Esophagus squamous epithelium (tissue), 4 donors: ENCODE data around the gene GAL3ST3.

Experiments used
- POLR2A ChIP-seq, 4 donors: fragments of 450-650 bp; IDR thresholded peaks; one replicate each; pipeline ENCODE4 v1.6.1; 2017; ENCODE audit warnings: antibody characterized with exemption in 4 of 4, mild to moderate bottlenecking in 4 of 4, moderate library complexity in 3 of 4
- TF ChIP-seq, protein P1 (sequence below), 6 experiments: fragments of 450-650 bp in 4 of 6; fragments of 200-600 bp in 2 of 6; sonication (generic) in 2 of 6; IDR thresholded peaks; one replicate each; pipeline ENCODE4 v1.5.1; 2016 to 2019; ENCODE audit warnings: antibody characterized with exemption in 6 of 6, mild to moderate bottlenecking in 4 of 6, moderate library complexity in 4 of 6

DNA sequence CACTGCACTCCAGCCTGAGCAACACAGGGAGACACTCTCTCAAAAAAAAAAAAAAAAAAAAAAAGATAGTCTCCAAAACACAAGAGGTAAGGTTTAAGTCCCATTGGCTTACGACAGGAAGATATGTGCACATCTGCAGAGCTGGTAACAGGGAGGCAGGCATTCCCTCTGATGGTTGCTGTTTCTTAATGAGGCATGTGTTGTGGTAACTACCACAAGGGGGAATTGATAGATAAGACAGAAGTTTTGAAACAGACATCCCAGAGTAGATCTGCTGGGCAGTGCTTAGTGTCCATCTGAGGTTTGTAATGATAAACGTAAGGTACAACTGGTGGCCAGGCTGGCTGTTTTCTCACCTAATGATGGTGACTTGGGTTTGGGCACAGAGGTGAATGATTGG, 51.7 kb downstream of the GAL3ST3 start:
- TF ChIP-seq POLR2A (IDR thresholded peaks at IDR 0.05) = no peak
- TF ChIP-seq, protein P1, sequence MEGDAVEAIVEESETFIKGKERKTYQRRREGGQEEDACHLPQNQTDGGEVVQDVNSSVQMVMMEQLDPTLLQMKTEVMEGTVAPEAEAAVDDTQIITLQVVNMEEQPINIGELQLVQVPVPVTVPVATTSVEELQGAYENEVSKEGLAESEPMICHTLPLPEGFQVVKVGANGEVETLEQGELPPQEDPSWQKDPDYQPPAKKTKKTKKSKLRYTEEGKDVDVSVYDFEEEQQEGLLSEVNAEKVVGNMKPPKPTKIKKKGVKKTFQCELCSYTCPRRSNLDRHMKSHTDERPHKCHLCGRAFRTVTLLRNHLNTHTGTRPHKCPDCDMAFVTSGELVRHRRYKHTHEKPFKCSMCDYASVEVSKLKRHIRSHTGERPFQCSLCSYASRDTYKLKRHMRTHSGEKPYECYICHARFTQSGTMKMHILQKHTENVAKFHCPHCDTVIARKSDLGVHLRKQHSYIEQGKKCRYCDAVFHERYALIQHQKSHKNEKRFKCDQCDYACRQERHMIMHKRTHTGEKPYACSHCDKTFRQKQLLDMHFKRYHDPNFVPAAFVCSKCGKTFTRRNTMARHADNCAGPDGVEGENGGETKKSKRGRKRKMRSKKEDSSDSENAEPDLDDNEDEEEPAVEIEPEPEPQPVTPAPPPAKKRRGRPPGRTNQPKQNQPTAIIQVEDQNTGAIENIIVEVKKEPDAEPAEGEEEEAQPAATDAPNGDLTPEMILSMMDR (IDR thresholded peaks at IDR 0.05) = no peak
